NCI-H345 treated with DMSO at 0.1 percent for 48 hours (cell line): ENCODE results near the gene TYW1B.
"Not testable (repeated sequence)": the region's sequence is repeated elsewhere in the genome, so short reads cannot be mapped to it uniquely, and the experiment has no call there.

Experiments
- DNase-seq: peaks from one replicate; lab custom pipeline; 2025; ENCODE audit not compliant: unreplicated experiment; lab: John Stamatoyannopoulos, UW

Gene TYW1B

GRCh38 chr7:72577107-72577506 lies 250.9 kb downstream of the TYW1B start:
- no peak for DNase-seq

- DNase-seq, result not testable (repeated sequence)
Observed at GRCh38 chr7:72561988-72562387, 266.0 kb downstream of the TYW1B start.

DNA sequence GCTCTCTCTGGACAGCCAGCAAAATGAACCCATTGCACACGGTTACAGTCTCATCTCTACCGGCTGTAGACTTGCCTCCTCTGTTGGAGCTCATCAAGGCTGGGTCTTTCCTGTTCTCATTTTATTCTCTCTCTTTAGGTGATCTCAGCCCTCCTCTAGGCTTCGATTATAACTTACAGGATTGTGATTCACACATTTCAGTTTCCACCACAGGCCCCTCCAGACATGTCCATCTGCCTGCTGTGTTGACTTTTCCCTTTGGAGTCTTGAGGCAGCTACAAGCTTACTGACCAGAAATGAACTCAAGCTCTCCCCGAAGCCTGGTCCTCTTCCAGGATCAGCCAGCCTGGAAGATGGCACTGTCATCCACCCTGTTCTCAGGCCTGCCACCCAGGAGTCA lies 268.5 kb downstream of the TYW1B start:
- DNase-seq, result not testable (repeated sequence)

DNA sequence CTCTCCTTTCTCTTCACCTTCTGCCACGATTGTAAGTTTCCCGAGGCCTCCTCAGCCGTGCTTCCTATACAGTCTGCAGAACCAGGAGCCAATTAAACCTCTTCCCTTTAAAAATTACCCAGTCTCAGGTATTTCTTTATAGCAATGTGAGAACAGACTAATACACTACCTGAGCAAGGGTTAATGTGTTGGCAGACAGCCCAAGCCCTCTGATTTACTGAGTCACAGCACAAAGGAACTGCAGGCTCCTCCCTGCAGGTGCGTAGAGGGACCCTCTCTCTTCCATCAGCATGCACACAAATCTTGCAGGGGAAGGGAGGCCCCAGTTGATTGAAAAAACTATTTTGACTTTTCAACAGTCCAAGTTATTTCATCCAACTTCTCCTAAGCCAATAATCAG lies 271.3 kb downstream of the TYW1B start:
- not testable (repeated sequence) for DNase-seq

GRCh38 chr7:72555238-72555637 lies 272.8 kb downstream of the TYW1B start:
- not testable (repeated sequence) for DNase-seq

DNA sequence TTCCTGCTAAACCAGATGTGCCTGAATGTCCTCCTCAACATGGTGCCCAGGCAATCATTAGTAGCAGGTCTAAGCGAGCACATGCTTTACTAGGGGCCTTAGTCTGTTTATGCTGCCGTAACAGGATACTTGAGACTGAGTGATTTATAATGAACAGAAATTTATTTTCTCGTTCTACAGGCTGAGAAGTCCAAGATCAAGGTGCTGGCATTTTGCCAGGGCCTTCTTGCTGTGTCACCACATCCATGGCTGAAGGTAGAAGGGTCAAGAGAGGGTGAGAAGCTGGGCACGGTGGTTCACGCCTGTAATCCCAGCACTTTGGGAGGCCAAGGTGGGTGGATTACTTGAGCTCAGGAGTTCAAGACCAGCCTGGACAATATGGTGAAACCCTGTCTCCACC lies 273.6 kb downstream of the TYW1B start:
- DNase-seq, result not testable (repeated sequence)

DNA sequence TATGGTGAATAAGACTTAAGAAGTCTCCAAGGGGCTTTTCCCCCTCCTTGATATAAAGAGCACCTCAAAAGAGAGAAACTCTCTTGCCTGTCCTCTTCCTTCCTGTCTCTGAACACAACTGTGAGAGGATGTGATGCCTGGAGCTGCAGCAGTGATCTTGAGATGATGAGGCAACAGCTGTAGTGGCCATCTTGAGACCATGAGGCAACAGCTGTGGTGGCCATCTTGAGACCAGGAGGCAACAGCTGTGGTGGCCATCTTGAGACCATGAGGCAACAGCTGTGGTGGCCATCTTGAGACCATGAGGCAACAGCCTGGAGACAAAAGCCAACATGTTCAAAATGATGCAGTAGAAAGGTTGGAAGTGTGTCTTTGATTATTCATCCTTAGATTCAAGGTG lies 277.5 kb downstream of the TYW1B start:
- not testable (repeated sequence) for DNase-seq

DNA sequence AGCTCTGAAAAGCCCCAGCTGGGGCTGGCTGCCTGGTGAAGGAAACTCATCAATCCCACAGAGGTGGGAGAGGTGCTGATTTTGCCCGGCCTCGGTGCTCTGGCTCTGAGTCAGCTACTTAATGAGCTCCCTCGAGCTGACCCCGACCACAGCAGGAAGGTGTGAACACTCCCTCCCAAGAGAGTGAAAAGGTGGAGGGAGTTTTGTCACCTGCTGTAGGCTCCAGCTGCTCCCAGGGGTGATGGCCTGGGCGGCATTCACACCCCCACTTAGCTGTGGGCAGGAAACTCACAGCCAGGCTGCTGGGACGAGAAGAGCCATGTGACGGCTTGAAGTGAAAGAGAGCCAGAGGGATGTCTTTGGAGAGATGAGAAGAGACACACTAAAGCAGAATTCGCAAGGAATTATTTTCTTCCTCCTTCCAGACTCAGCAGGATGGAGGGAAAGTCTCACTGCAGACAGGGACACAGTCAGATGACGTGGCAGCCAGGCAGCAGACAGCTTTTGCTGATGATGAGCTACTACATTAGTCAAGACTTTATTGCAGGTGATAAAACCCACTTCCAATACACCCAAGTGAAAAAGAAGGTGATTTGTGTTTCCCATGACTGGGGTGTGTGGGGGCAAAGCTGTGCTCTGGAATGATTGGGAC lies 281.3 kb downstream of the TYW1B start:
- DNase-seq, result not testable (repeated sequence)

DNA sequence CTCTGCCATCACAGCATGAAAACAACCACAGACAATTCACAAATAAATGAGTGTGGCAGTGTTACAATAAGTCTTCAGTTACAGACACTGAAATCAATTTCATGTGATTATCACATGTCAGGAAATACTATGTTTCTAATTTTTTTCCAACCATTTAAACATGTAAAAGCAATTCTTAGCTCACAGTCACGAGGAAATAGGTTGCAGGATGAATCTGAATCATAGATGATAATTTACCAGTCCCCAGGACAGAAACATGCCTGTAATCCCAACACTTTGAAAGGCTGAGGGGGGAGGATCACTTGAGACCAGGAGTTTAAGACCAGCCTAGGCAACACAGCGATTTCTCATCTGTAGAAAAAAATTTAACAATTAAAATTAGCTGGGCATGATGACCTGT lies 283.5 kb downstream of the TYW1B start:
- DNase-seq, result not testable (repeated sequence)

GRCh38 chr7:72540923-72541322 lies 287.1 kb downstream of the TYW1B start:
- no peak for DNase-seq

- DNase-seq, result no peak
Observed at GRCh38 chr7:72540106-72540611, 287.8 kb downstream of the TYW1B start.

DNA sequence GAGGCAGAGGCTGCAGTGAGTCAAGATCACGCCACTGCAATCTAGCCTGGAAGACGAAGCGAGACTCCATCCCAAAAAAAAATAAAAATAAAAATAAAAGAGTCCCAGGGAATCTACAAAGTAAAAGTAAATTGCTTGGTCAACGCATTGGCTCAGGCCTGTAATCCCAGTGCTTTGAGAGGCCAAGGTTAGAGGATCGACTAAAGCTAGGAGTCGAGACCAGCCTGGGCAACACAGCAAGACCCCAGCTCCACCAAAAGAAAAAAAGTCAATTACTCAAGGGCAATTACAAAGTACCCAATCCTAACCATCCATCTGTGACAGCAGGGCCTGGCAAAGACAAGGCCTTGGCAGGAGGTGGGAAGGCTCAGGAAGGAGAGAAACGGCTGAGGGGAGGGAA lies 288.3 kb downstream of the TYW1B start:
- no peak for DNase-seq

GRCh38 chr7:72538856-72539255 lies 289.1 kb downstream of the TYW1B start:
- DNase-seq, result no peak

GRCh38 chr7:72538147-72538546 lies 289.9 kb downstream of the TYW1B start:
- DNase-seq, result no peak

- DNase-seq, result not testable (repeated sequence)
Observed at GRCh38 chr7:72536038-72536437, 292.0 kb downstream of the TYW1B start.

- not testable (repeated sequence) for DNase-seq
Observed at GRCh38 chr7:72531048-72531447, 297.0 kb downstream of the TYW1B start.
